ENCODE data around the gene BSN.

- TF ChIP-seq CTCF (IDR thresholded peaks at IDR 0.05) (no peak), POLR2A (IDR thresholded peaks at IDR 0.05) (no peak), POLR2AphosphoS5 (IDR thresholded peaks at IDR 0.05) (no peak)
Observed at GRCh38 chr3:49683162-49683561, 128.9 kb downstream of the BSN start.
